Measurements from ENCODE around the gene TUBB6.

Gene TUBB6

DNA sequence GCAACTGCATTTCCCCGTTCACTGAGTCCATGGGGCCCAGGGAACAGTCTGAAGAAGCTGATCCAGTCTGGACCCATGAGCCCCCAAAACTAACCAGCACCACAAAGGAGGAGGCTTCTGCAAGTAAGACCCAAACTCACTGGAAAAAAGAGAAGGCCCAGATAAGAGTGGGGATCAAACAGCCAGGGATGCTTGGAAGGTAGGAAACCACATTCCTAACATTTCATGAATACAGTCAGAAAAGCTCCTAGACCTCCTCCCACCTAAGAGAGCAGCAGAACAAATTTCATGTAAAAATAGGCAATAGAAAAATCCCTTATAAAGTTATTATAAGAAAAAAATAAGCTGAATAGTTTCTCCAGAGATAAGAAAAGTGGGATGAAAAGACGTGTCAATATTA lies 30.3 kb downstream of the TUBB6 start:
- Mint-ChIP-seq H3K9me3 (no peaks in the 10 kb centered on the region), H3K27me3 (no peaks in the 10 kb centered on the region), H3K4me1 (no peaks in the 10 kb centered on the region), H3K36me3 (peaks cover 32% of the 10 kb centered on the region), H3K4me3 (no peak overlapping the region), H3K27ac (no peak overlapping the region)

DNA sequence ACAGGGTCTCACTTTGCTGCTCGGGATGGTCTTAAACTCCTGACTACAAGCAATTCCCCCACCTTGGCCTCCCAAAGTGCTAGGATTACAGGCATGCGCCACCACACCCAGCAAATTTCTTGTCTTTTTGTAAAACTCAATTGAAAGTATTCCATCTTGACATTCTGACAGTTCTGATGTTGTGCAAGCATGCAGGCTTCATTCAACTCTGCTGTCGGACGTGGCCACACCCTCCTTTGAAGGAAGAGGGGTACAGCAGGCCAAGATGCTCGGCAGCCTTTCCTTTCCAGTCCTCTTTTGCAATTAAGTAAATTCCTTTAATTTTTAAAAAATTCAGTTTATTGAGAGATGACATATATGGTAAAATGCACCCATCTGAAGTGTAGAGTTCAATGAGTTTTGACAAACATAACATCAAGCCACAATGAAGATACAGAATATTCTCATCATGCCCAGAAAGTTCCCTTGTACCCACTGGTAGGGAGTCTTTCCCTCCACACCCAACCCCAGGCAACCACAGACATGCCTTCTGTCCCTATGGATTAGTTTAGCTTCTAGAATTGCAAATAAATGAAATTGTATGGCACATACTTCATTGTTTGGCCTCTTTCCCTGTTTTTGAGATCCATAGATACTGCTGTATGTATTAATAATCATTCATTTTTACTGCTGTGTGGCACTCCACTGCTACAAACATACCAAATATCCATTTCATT lies 33.1 kb downstream of the TUBB6 start:
- H3K27ac Mint-ChIP-seq, result no peak overlapping the region

DNA sequence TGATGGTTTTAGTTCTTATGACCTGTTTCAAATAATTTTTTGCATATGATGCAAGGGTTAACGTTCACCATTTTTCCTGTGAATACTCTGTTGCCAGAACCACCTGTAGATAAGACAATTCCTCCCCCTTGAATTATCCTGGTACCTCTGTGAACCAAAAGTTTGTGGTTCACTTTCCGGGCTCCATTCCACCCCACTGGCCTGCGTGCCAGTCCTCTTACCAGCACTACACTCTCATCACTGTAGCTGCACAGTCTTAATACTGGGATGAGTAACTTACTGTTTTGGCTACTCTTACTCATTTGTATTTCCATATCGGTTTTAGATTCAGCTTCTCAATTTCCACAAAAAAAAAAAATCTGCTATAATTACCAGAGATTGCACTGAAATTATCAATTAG lies 34.6 kb downstream of the TUBB6 start:
- Mint-ChIP-seq H3K27ac (no peak overlapping the region), H3K4me3 (no peak overlapping the region), H3K36me3 (peaks cover 25% of the 10 kb centered on the region), H3K4me1 (no peaks in the 10 kb centered on the region), H3K9me3 (no peaks in the 10 kb centered on the region), H3K27me3 (no peaks in the 10 kb centered on the region)

More for the DNA sequence above, 33.1 kb downstream of the TUBB6 start:
- no peak overlapping the region for H3K4me3 Mint-ChIP-seq
- no peaks in the 10 kb centered on the region for H3K4me1 Mint-ChIP-seq
- no peaks in the 10 kb centered on the region for H3K27me3 Mint-ChIP-seq
- peaks cover 29% of the 10 kb centered on the region for H3K36me3 Mint-ChIP-seq
- no peaks in the 10 kb centered on the region for H3K9me3 Mint-ChIP-seq

DNA sequence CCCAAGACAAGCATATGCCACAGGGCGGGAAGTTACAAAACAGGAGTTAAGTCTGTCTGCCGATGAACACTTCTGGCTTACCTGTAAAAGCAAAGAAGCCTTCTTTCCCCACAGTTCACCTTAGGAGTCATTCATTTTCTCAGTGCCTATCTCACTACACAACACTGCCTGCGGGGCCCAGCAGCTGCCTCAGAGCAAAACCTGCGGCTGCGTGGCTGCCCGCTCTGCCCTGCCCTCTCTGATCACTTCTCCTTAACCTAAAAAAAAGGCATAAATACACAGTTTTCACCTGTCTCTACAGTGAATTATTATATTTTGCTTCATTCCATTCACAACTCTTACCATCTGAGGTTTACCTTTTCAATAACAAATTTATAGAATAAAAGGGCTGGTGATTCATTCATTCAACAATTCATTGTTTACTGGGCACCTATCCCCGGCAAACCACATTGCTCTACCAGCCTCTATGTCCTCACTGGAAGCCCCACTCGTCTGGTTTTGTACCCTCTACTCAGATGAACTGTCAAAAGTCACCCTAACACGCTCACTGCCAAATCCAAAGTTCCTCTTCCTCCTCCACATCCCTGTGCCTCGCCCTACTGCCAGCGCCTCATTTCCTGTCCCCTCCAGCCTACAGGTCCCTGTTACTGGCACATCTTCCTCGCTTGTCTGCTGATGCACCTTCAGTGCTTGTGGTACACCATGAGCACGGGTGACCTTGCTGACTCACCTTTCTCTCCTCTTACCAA lies 37.6 kb downstream of the TUBB6 start:
- Mint-ChIP-seq H3K27ac (peak overlapping the region; percentile 81), H3K9me3 (no peaks in the 10 kb centered on the region)

DNA sequence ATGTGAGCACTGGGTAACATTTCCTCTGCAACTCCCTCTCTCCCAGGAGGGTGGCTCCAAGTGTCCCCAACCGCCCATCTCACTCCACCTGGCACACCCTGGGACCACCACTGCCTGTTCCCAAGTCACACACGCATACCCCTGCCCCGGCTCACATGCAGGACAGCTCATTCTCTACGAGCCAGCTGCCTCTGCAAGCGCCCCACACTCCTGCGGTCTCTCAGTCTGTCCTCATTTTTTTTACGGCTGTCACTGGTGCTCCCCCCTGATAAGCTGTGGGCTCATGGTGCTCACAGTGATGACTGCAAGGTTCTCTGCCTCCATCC lies 38.2 kb downstream of the TUBB6 start:
- Mint-ChIP-seq H3K9me3 (no peaks in the 10 kb centered on the region), H3K4me1 (no peaks in the 10 kb centered on the region), H3K4me3 (no peak overlapping the region), H3K36me3 (peaks cover 27% of the 10 kb centered on the region), H3K27me3 (no peaks in the 10 kb centered on the region), H3K27ac (peak overlapping the region; percentile 81)

More for the DNA sequence above, 37.6 kb downstream of the TUBB6 start:
- Mint-ChIP-seq H3K4me1 (no peaks in the 10 kb centered on the region), H3K4me3 (no peak overlapping the region), H3K36me3 (peaks cover 25% of the 10 kb centered on the region), H3K27me3 (no peaks in the 10 kb centered on the region)

DNA sequence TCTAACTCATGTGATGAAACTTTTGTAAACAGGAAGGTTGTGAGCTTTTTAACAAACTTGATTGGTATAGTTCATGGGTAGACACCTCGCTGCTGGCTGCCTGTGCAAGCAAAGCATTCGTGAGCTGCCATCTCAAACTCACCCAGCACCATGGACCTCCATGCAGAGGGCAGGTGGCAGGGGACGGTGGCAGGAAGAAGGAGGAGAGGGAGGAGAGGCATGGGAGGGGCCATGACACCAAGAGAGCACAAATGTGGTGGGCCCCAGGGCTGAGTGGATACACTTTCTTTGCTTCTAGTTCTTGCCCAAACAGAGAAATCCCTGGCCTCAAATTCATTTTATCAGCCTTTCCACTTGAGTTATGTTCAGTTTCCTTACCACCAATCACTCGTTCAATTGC lies 39.9 kb downstream of the TUBB6 start:
- peaks cover 22% of the 10 kb centered on the region for H3K36me3 Mint-ChIP-seq
- H3K27me3 Mint-ChIP-seq, result no peaks in the 10 kb centered on the region
- H3K4me1 Mint-ChIP-seq, result no peaks in the 10 kb centered on the region
- H3K27ac Mint-ChIP-seq, result no peak overlapping the region
- no peaks in the 10 kb centered on the region for H3K9me3 Mint-ChIP-seq
- H3K4me3 Mint-ChIP-seq, result no peak overlapping the region

DNA sequence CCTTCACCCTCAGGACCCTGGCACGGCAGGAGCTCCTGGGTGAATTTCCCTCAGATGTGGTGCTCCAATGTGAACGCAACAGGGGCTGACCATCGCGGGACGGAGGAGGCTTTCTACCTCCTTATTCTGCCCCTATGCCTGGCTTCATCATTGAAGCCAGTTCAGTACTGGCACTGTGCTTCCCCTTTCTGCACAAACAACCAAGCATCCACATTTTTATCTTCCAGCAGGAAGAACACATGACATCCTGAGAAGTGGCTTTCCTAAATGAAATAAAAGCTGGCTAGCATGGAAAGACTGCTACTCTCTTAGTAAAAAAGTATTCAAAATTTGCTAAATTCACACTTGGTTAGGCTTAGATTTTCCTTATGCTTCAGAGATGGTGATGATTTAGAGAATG lies 44.1 kb downstream of the TUBB6 start:
- H3K27ac Mint-ChIP-seq, result no peak overlapping the region
- H3K9me3 Mint-ChIP-seq, result no peaks in the 10 kb centered on the region
- H3K4me1 Mint-ChIP-seq, result peaks cover 3% of the 10 kb centered on the region
- H3K36me3 Mint-ChIP-seq, result peaks cover 16% of the 10 kb centered on the region
- H3K27me3 Mint-ChIP-seq, result no peaks in the 10 kb centered on the region
- no peak overlapping the region for H3K4me3 Mint-ChIP-seq

DNA sequence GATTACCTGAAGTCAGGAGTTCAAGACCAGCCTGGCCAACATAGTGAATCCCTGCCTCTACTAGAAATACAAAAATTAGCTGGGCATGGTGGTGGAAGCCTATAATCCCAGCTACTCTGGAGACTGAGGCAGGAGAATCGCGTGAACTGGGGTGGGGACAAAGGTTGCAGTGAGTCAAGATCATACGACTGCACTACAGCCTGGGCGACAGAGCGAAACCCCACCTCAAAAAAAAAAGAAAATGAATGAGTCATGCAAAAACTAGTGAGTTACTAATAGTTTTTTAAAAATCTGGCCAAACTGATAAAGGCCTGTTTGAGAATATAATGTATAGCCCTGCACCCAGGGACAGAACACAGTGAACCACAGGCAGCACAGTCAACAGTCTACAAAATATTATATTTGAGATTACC lies 51.5 kb downstream of the TUBB6 start:
- Mint-ChIP-seq H3K27me3 (no peaks in the 10 kb centered on the region), H3K27ac (no peak overlapping the region), H3K4me3 (no peak overlapping the region), H3K4me1 (peaks cover 6% of the 10 kb centered on the region), H3K9me3 (no peaks in the 10 kb centered on the region), H3K36me3 (peaks cover 19% of the 10 kb centered on the region)

DNA sequence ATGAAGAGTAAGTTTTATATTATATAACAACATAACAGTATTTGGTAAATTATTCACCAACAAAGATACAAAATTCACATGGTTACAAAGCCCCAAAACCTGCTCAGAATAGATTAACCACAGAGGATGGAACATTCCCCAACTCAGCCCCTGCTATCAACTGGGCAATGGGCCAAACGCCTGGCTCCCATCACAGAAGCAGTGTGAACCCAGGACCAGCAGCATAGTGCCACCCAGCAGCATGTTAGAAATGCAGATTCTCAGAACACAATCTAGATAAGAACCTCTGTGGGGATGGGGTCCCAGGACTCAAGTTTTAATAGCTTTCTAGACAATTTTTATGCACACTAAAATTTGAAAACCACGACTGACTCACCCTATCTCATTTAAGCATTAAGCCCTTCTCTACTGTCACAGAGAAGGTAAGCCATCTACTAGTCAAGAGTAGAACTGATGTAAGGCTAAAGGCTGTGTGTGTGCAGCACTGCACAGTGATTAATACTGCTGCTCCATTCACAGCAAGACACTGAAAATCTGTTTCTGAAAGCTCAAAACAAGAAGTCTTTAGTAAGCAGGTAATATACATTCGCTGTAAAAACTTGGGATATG lies 53.8 kb downstream of the TUBB6 start:
- H3K27me3 Mint-ChIP-seq, result no peaks in the 10 kb centered on the region
- peaks cover 3% of the 10 kb centered on the region for H3K4me1 Mint-ChIP-seq
- no peaks in the 10 kb centered on the region for H3K9me3 Mint-ChIP-seq
- no peak overlapping the region for H3K4me3 Mint-ChIP-seq
- H3K27ac Mint-ChIP-seq, result no peak overlapping the region
- peaks cover 19% of the 10 kb centered on the region for H3K36me3 Mint-ChIP-seq

DNA sequence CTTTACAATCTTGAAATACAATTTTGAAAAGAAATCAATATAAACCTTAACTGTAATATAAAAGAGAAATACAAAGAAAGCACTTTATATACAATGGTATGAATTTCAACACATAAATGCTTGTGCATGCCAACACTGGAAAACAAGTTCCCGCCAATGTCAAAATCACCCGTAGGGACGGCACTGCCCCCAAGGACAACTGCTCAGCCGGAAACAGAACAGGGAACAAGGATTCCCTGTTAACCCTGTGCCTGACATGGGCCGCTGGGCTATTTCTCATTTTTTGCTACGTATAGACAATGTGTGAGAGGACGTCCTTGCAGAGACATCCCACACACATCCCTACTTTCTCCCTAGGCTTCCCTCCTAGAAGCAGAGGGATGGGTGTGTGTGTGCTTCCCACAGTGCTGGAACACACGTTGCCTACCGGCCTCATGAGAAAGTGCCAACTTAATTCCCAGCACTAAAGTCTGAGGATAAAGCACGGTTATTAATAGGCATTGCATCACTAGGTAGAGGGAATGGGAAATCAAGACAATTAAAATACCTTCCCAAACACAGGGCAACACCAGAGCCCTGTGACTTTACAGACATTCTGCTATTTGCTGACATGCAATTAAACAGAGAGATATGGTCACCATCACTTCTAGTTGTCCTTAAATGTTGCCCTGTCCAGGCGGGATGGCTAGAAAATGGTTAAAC lies 54.6 kb downstream of the TUBB6 start:
- Mint-ChIP-seq H3K27ac (no peak overlapping the region), H3K27me3 (no peaks in the 10 kb centered on the region), H3K36me3 (peaks cover 24% of the 10 kb centered on the region), H3K4me1 (peaks cover 6% of the 10 kb centered on the region), H3K4me3 (no peak overlapping the region), H3K9me3 (no peaks in the 10 kb centered on the region)

DNA sequence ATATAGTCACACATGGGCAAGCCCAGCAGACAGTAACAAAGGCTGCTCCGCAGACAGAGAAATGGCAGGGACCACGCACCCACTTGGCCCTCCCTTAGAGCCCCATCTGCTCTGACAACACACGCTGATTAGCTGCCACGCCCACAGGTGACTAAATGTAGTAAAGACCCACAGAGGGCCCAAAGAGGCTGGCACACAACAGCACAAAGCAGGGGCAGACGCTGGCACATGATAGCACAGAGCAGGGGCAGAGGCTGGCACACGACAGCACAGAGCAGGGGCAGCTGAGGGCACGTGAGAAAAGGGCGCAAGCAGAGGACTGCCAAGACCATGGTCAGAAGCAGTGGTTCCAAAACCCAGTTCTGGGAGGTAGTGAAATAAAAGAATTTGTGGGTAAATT lies 58.3 kb downstream of the TUBB6 start:
- Mint-ChIP-seq H3K4me3 (no peak overlapping the region), H3K4me1 (peaks cover 13% of the 10 kb centered on the region), H3K36me3 (peaks cover 19% of the 10 kb centered on the region), H3K27ac (no peak overlapping the region), H3K27me3 (no peaks in the 10 kb centered on the region), H3K9me3 (no peaks in the 10 kb centered on the region)

DNA sequence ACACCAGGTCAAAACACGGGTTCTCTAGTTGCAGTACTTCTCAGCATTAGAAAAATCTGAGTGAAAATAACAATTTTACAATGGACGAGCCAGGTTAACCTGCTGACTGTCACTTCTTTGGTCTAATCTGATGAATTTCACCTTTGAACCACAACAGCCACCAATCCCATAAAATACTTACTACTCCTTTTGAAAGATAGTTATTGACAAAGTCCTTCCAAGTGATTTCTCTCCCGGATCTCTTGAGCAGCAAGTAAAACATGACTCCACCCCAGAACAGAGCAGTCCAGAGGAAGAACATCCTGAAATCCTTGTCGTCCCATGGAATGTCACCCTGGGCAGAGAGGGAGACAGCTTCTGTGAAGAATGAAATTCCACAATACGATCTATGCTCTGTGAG lies 58.7 kb downstream of the TUBB6 start:
- H3K36me3 Mint-ChIP-seq, result peaks cover 19% of the 10 kb centered on the region
- no peaks in the 10 kb centered on the region for H3K27me3 Mint-ChIP-seq
- no peaks in the 10 kb centered on the region for H3K9me3 Mint-ChIP-seq
- peaks cover 17% of the 10 kb centered on the region for H3K4me1 Mint-ChIP-seq
- no peak overlapping the region for H3K4me3 Mint-ChIP-seq
- peak overlapping the region; percentile 32 for H3K27ac Mint-ChIP-seq

DNA sequence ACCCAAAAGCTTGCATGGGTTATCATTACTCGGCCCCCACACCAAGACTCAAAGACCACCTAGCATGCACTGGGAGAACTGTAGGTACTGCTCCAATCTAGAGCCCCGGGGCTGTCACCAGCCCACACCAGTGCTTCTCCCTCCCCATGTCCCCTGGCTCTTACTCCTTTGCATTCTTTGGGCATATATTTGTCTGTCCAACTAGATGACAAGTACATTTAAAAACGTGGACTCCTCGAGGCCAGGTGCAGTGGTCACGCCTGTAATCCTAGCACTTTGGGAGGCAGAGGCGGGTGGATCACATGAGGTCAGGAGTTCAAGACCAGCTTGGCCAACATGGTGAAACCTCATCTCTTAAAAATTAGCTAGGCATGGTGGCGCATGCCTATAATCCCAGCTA lies 61.2 kb downstream of the TUBB6 start:
- Mint-ChIP-seq H3K4me3 (no peak overlapping the region), H3K9me3 (no peaks in the 10 kb centered on the region), H3K27me3 (no peaks in the 10 kb centered on the region), H3K36me3 (peaks cover 17% of the 10 kb centered on the region), H3K27ac (no peak overlapping the region), H3K4me1 (peaks cover 35% of the 10 kb centered on the region)

DNA sequence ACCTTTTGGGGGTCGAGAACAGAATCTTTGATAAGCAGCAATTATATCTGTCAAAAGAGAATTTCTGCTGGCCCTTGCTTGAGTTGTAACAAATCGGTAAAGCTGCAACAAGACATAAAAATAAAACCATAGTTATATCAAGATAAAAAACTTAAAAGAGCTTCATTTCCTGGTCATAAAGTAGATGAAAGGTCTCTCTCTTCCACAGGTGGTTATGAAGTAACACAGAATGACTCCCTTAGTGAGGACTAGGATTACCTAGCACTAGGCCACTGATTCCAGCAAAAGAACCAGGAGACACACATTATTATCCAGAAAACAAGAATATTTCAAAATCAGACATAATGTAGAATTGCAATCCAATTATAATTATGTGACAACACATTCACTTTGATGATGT lies 63.5 kb downstream of the TUBB6 start:
- Mint-ChIP-seq H3K36me3 (peaks cover 18% of the 10 kb centered on the region), H3K27me3 (no peaks in the 10 kb centered on the region), H3K4me3 (peak overlapping the region; percentile 39), H3K4me1 (peaks cover 49% of the 10 kb centered on the region), H3K9me3 (no peaks in the 10 kb centered on the region), H3K27ac (no peak overlapping the region)

DNA sequence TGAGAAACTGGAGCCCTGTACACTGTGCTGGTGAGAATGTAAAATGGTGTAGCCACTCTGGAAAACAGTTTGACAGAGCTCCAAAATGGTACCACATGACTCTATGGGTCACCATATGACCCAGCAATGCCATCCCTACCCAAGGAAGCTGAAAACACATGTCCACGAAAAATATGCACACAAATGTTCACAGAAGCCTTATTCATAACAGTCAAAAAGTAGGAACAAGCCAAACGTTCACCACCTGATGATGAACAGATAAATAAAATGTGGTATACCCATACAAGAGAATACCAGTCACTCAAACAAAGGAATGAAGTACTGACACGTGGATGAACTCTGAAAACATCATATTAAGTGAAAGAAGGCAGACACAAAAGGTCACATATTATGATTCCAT lies 64.4 kb downstream of the TUBB6 start:
- Mint-ChIP-seq H3K36me3 (peaks cover 13% of the 10 kb centered on the region), H3K4me1 (peaks cover 47% of the 10 kb centered on the region), H3K27ac (no peak overlapping the region), H3K27me3 (no peaks in the 10 kb centered on the region), H3K9me3 (no peaks in the 10 kb centered on the region), H3K4me3 (no peak overlapping the region)

All from activated naive CD4-positive, alpha-beta T cell treated with anti-CD3 and anti-CD28 coated beads, Interleukin-2, amount 50 U/mL, for 24 hours (primary cell).